Mesothelial cell of epicardium (in vitro differentiated cells): Measurements from ENCODE around the gene FES. TPM values are rescaled to one million over a fixed set of nuclear protein-coding genes. Genes with fewer than 3 reads are reported as not detected.

Experiments used
- DNase-seq, 2 experiments: peaks; one replicate each; pipeline ENCODE4 v3.0.0; 2021; ENCODE audit warnings: low spot score in 2 of 2; ENCODE audit not compliant: unreplicated experiment in 2 of 2
- H3K27ac Mint-ChIP-seq: 2 replicates; pipeline ENCODE4 v1.8.0; 2021; ENCODE audit warnings: mixed read lengths
- H3K27me3 Mint-ChIP-seq: 2 replicates; pipeline ENCODE4 v1.8.0; 2021; ENCODE audit warnings: low read depth, mixed read lengths
- H3K36me3 Mint-ChIP-seq: 2 replicates; pipeline ENCODE4 v1.8.0; 2021; ENCODE audit warnings: mixed read lengths
- H3K4me1 Mint-ChIP-seq: 2 replicates; pipeline ENCODE4 v1.8.0; 2021; ENCODE audit warnings: mixed read lengths
- H3K4me3 Mint-ChIP-seq: 2 replicates; pipeline ENCODE4 v1.8.0; 2021; ENCODE audit warnings: mild to moderate bottlenecking, moderate library complexity, mixed read lengths
- H3K9me3 Mint-ChIP-seq: 2 replicates; pipeline ENCODE4 v1.8.0; 2021; ENCODE audit warnings: mixed read lengths
- CTCF ChIP-seq: fragments of 200-600 bp; sonication (generic); IDR thresholded peaks from one replicate; pipeline ENCODE4 v1.5.0; 2021; ENCODE audit warnings: antibody characterized with exemption; ENCODE audit not compliant: unreplicated experiment
- total RNA-seq: library from RNA; stranded (reverse); gene quantifications from 3 replicates; pipeline ENCODE4 v1.2.1, GENCODE V29; 2021

Gene FES
- total RNA-seq, 1 donor from 2014 or later = 32.6 TPM

- H3K4me1 Mint-ChIP-seq = peaks cover 17% of the 10 kb centered on the region
- H3K27ac Mint-ChIP-seq = no peak overlapping the region
- no peaks in the 10 kb centered on the region for H3K9me3 Mint-ChIP-seq
- H3K27me3 Mint-ChIP-seq = no peaks in the 10 kb centered on the region
- no peak overlapping the region for H3K4me3 Mint-ChIP-seq
- no peak for DNase-seq
- no peak for TF ChIP-seq CTCF
- H3K36me3 Mint-ChIP-seq = peaks cover 27% of the 10 kb centered on the region
Measured at GRCh38 chr15:90878660-90879059, 5.6 kb upstream of the FES start.

DNA sequence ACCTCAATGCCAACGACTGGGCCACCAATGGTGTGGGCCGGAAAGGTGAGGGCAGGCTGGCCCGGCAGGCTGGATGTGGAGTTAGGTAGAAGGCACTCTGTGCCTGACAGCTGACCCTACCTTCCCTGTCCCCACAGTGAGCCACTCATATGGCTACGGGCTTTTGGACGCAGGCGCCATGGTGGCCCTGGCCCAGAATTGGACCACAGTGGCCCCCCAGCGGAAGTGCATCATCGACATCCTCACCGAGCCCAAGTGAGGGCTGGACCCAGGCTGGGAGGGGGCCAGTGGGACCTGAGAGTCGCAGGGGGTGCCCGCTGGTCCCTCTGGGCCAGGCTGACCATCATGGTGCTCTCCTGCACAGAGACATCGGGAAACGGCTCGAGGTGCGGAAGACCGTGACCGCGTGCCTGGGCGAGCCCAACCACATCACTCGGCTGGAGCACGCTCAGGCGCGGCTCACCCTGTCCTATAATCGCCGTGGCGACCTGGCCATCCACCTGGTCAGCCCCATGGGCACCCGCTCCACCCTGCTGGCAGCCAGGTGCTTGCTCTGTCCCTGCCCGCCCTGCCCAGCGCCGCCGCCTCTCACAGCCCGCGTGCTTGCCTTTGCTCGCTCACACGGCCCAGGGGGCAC, 4.5 kb upstream of the FES start:
- DNase-seq = no peak
- TF ChIP-seq CTCF = no peak
- H3K27me3 Mint-ChIP-seq = no peaks in the 10 kb centered on the region
- H3K4me1 Mint-ChIP-seq = peaks cover 10% of the 10 kb centered on the region
- no peak overlapping the region for H3K4me3 Mint-ChIP-seq
- H3K27ac Mint-ChIP-seq = no peak overlapping the region
- H3K36me3 Mint-ChIP-seq = peaks cover 27% of the 10 kb centered on the region
- H3K9me3 Mint-ChIP-seq = no peaks in the 10 kb centered on the region

GRCh38 chr15:90880381-90881145, 3.7 kb upstream of the FES start:
- no peak for DNase-seq
- H3K4me3 Mint-ChIP-seq = no peak overlapping the region
- H3K36me3 Mint-ChIP-seq = peaks cover 27% of the 10 kb centered on the region
- no peaks in the 10 kb centered on the region for H3K9me3 Mint-ChIP-seq
- TF ChIP-seq CTCF = no peak
- H3K27me3 Mint-ChIP-seq = no peaks in the 10 kb centered on the region
- H3K4me1 Mint-ChIP-seq = peaks cover 16% of the 10 kb centered on the region
- H3K27ac Mint-ChIP-seq = no peak overlapping the region

GRCh38 chr15:90881181-90881977, 2.9 kb upstream of the FES start:
- Mint-ChIP-seq H3K4me3 (no peak overlapping the region), H3K27me3 (no peaks in the 10 kb centered on the region), H3K9me3 (no peaks in the 10 kb centered on the region), H3K27ac (no peak overlapping the region), H3K36me3 (peaks cover 26% of the 10 kb centered on the region), H3K4me1 (peaks cover 25% of the 10 kb centered on the region)
- no peak for TF ChIP-seq CTCF
- no peak for DNase-seq

- no peak for TF ChIP-seq CTCF
- H3K27me3 Mint-ChIP-seq = no peaks in the 10 kb centered on the region
- H3K27ac Mint-ChIP-seq = no peak overlapping the region
- H3K4me1 Mint-ChIP-seq = peaks cover 25% of the 10 kb centered on the region
- H3K9me3 Mint-ChIP-seq = no peaks in the 10 kb centered on the region
- no peak overlapping the region for H3K4me3 Mint-ChIP-seq
- DNase-seq = no peak
- peaks cover 18% of the 10 kb centered on the region for H3K36me3 Mint-ChIP-seq
Measured at GRCh38 chr15:90881978-90882721, 2.2 kb upstream of the FES start.
